A549 (cell line): ENCODE measurements around the gene DNAJB6. TPM values are rescaled to one million over a fixed set of nuclear protein-coding genes. Genes with fewer than 3 reads are reported as not detected.
A peak's percentile ranks its signal among the peaks of the same experiment; 100 is the strongest.

Source experiments
- ATAC-seq, 2 experiments: fragments of 200-7000 bp in 1 of 2; fragments of >200 bp in 1 of 2; cut with Nextera tagmentation in 1 of 2; cut with Tn5 transposase in 1 of 2; 3 replicates each; pipeline versions ENCODE4 v1.8.0 to v1.9.1; 2018 to 2020; ENCODE audit warnings: mild to moderate bottlenecking in 1 of 2, moderate library complexity in 1 of 2
- CTCF ChIA-PET: fragments of 300-600 bp; sonication (Branson Sonifier 250); formaldehyde crosslinking; extraction: SDS; loops from one replicate; lab custom pipeline; 2021; ENCODE audit warnings: antibody characterized with exemption, inconsistent platforms; lab: Yijun Ruan, JAX
- POLR2A ChIA-PET: fragments of 350-600 bp; formaldehyde crosslinking; extraction: SDS; loops from one replicate; lab custom pipeline; 2021; ENCODE audit warnings: antibody characterized with exemption, inconsistent platforms; lab: Yijun Ruan, JAX
- DNase-seq, 2 experiments: peaks; one replicate each; pipeline versions ENCODE4 v3.0.0 to v3.0.0-alpha.2; 2011 to 2016; ENCODE audit warnings: low read depth in 1 of 2, low spot score in 1 of 2
- FAIRE-seq: peaks from 2 replicates; lab custom pipeline; 2011; peaks lifted over from hg19 to GRCh38; lab: Jason Lieb, UNC
- H3K27ac ChIP-seq, 2 experiments: fragments of >200 bp; sonication (Bioruptor Twin); formaldehyde crosslinking; 3 replicates each; pipeline ENCODE4 v1.5.1; 2016 to 2017
- H3K4me1 ChIP-seq: fragments of >200 bp; sonication (Bioruptor Twin); formaldehyde crosslinking; 3 replicates; pipeline ENCODE4 v1.6.1; 2016
- H3K4me2 ChIP-seq: fragments of >200 bp; sonication (Bioruptor Twin); formaldehyde crosslinking; 3 replicates; pipeline ENCODE4 v1.6.1; 2016
- H3K4me3 ChIP-seq: fragments of >200 bp; sonication (Bioruptor Twin); formaldehyde crosslinking; 3 replicates; pipeline ENCODE4 v1.5.1; 2016
- H3K9me3 ChIP-seq: fragments of >200 bp; sonication (Bioruptor Twin); formaldehyde crosslinking; 3 replicates; pipeline ENCODE4 v1.6.1; 2016
- CEBPB ChIP-seq, 2 experiments: fragments of >200 bp in 1 of 2; sonication (Bioruptor Twin) in 1 of 2; formaldehyde crosslinking in 1 of 2; IDR thresholded peaks; 2 replicates each; pipeline ENCODE4 v1.6.1; 2012 to 2016
- CHD2 ChIP-seq: fragments of 150-350 bp; IDR thresholded peaks from 2 replicates; pipeline ENCODE4 v1.6.1; 2014; ENCODE audit warnings: low read length; ENCODE audit not compliant: partially characterized antibody
- CHD4 ChIP-seq: fragments of 200-600 bp; sonication (generic); IDR thresholded peaks from 2 replicates; pipeline ENCODE4 v1.6.1; 2016; ENCODE audit warnings: antibody characterized with exemption, mild to moderate bottlenecking, borderline replicate concordance
- EP300 ChIP-seq, 2 experiments: fragments of >200 bp; sonication (Bioruptor Twin); formaldehyde crosslinking; IDR thresholded peaks; 2 replicates in 1 of 2; 3 replicates in 1 of 2; pipeline ENCODE4 v1.6.1; 2016 to 2017
- ESRRA ChIP-seq: fragments of 150-350 bp; IDR thresholded peaks from 2 replicates; pipeline ENCODE4 v1.6.1; 2014; ENCODE audit warnings: mild to moderate bottlenecking, low read length, borderline replicate concordance
- FOSB ChIP-seq: fragments of 250-450 bp; sonication (Bioruptor Pico); IDR thresholded peaks from 2 replicates; pipeline ENCODE4 v1.5.0; 2020; ENCODE audit warnings: mild to moderate bottlenecking, moderate library complexity
- HDAC2 ChIP-seq: fragments of 200-600 bp; sonication (generic); IDR thresholded peaks from 2 replicates; pipeline ENCODE4 v1.6.1; 2016
- HEYL ChIP-seq: fragments of 250-450 bp; sonication (Bioruptor Pico); IDR thresholded peaks from 2 replicates; pipeline ENCODE4 v1.8.0; 2021; ENCODE audit warnings: mild to moderate bottlenecking, moderate library complexity
- HOXA7 ChIP-seq: fragments of 250-450 bp; sonication (Bioruptor Pico); IDR thresholded peaks from 2 replicates; pipeline ENCODE4 v1.5.0; 2020; ENCODE audit warnings: mild to moderate bottlenecking, moderate library complexity
- HOXB13 ChIP-seq: fragments of 250-450 bp; sonication (Bioruptor Pico); IDR thresholded peaks from 2 replicates; pipeline ENCODE4 v1.5.0; 2020; ENCODE audit warnings: low read depth, mild to moderate bottlenecking, moderate library complexity
- JUN ChIP-seq, 2 experiments: fragments of >200 bp; sonication (Bioruptor Twin); formaldehyde crosslinking; IDR thresholded peaks; 2 replicates in 1 of 2; 3 replicates in 1 of 2; pipeline ENCODE4 v1.6.1; 2016 to 2017
- KDM1A ChIP-seq: fragments of 200-600 bp; sonication (generic); IDR thresholded peaks from 2 replicates; pipeline ENCODE4 v1.6.1; 2016; ENCODE audit warnings: low read depth, mild to moderate bottlenecking
- KDM5A ChIP-seq: fragments of 200-600 bp; sonication (generic); IDR thresholded peaks from 2 replicates; pipeline ENCODE4 v1.6.1; 2016; ENCODE audit warnings: antibody characterized with exemption, mild to moderate bottlenecking
- MAFK ChIP-seq: fragments of 450-650 bp; IDR thresholded peaks from 2 replicates; pipeline ENCODE4 v1.6.1; 2014; ENCODE audit not compliant: partially characterized antibody
- MAZ ChIP-seq: fragments of 150-350 bp; IDR thresholded peaks from 2 replicates; pipeline ENCODE4 v1.6.1; 2014; ENCODE audit warnings: antibody characterized with exemption, low read depth, low read length, borderline replicate concordance
- MYC ChIP-seq: IDR thresholded peaks from 2 replicates; pipeline ENCODE4 v1.6.1; 2012; ENCODE audit warnings: mild to moderate bottlenecking, inconsistent platforms, low read length, improper control_type of control experiment, borderline replicate concordance
- PHF8 ChIP-seq: fragments of 200-600 bp; sonication (generic); IDR thresholded peaks from 2 replicates; pipeline ENCODE4 v1.6.1; 2016; ENCODE audit warnings: low read depth, mild to moderate bottlenecking, antibody characterized with exemption, moderate library complexity, borderline replicate concordance
- RNF2 ChIP-seq: fragments of 200-600 bp; sonication (generic); IDR thresholded peaks from 2 replicates; pipeline ENCODE4 v1.6.1; 2016; ENCODE audit warnings: low read depth, mild to moderate bottlenecking, antibody characterized with exemption, moderate library complexity, borderline replicate concordance
- SMC3 ChIP-seq: fragments of >200 bp; sonication (Bioruptor Twin); formaldehyde crosslinking; IDR thresholded peaks from 3 replicates; pipeline ENCODE4 v1.6.1; 2018; ENCODE audit warnings: inconsistent platforms
- SREBF2 ChIP-seq: fragments of 450-650 bp; IDR thresholded peaks from 2 replicates; pipeline ENCODE4 v1.6.1; 2014; ENCODE audit warnings: mild to moderate bottlenecking, moderate library complexity
- TFCP2L1 ChIP-seq: fragments of 250-450 bp; sonication (Bioruptor Pico); IDR thresholded peaks from 2 replicates; pipeline ENCODE4 v1.5.0; 2021; ENCODE audit warnings: mild to moderate bottlenecking
- ZC3H11A ChIP-seq: fragments of 450-650 bp; IDR thresholded peaks from 2 replicates; pipeline ENCODE4 v1.6.1; 2014; ENCODE audit warnings: antibody characterized with exemption, mild to moderate bottlenecking
- ZFP36 ChIP-seq: fragments of 450-650 bp; IDR thresholded peaks from 2 replicates; pipeline ENCODE4 v1.6.1; 2014; ENCODE audit warnings: borderline replicate concordance; ENCODE audit not compliant: partially characterized antibody
- WGBS: methylation state at CpG from one replicate; pipeline ENCODE4 v1.1.6; 2017; ENCODE audit errors: missing lambda C conversion rate; 5-methylcytosine and 5-hydroxymethylcytosine counted together
- polyA plus RNA-seq, 4 experiments: library from polyadenylated mRNA; depleted of rRNA in 3 of 4; stranded (reverse); fragments of >200 nt; fragmentation: RNase III in 1 of 4; extraction: RNeasy Plus Mini Kit Qiagen cat#74134 plus additional on column Dnase treatment in 1 of 4; gene quantifications; 2 replicates in 3 of 4; 3 replicates in 1 of 4; pipeline ENCODE4 v1.2.3, GENCODE V29; 2011 to 2017
- TF ChIP-seq, protein P1 (sequence below): fragments of >200 bp; sonication (Bioruptor Twin); formaldehyde crosslinking; IDR thresholded peaks from 3 replicates; pipeline ENCODE4 v1.5.1; 2016
- TF ChIP-seq, protein P2 (sequence below): fragments of >200 bp; sonication (Bioruptor Twin); formaldehyde crosslinking; IDR thresholded peaks from 3 replicates; pipeline ENCODE4 v1.6.1; 2016
- TF ChIP-seq, protein P3 (sequence below): fragments of 250-450 bp; sonication (Bioruptor Pico); IDR thresholded peaks from 2 replicates; pipeline ENCODE4 v1.5.0; 2021; ENCODE audit warnings: mild to moderate bottlenecking, moderate library complexity, borderline replicate concordance
- TF ChIP-seq, protein P4 (sequence below): IDR thresholded peaks from 2 replicates; pipeline ENCODE4 v1.6.1; 2012
- TF ChIP-seq, protein P5 (sequence below): fragments of 250-450 bp; sonication (Bioruptor Pico); IDR thresholded peaks from 2 replicates; pipeline ENCODE4 v1.5.0; 2020; ENCODE audit warnings: low read depth, mild to moderate bottlenecking, moderate library complexity

DNAJB6 gene
- polyA plus RNA-seq, 2 of the 4 experiments (the other 2 are of a cell fraction) = 117 to 136 TPM

DNA sequence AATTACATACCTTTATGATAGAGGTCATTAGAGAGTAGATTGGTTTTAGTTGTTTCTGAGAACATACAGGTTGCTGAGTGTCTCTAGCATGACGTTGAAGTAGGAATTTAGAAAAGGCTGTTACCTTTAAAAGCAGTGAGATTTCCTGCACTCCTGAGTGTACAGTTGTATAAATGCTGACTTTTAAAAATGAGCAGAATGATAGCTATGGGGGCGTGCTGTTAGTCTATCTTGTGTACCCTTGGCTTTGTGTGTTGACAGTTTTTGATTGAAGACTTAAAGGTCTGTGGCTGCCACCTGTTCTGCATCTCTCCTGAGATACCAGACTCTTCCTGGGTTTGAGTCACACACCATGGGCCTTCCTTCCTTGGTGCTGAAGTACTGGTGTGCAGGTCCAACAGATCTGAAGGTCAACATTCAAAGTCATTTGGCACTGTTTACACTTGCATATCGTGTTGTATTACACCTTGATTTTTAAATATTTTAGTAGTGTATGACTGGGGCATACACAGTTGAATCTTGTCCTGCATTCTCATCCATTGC, 23.8 kb downstream of the DNAJB6 start:
- POLR2A ChIA-PET = interaction anchor here (1.2 kb wide), 1 partner anchor 24 kb away, joined by 3 read pairs; no protein-coding TSS in a partner anchor
- no peak for DNase-seq
- TF ChIP-seq MAFK (peak; percentile 7), JUN (IDR thresholded peaks at IDR 0.05) (no peak), SREBF2 (no peak), ESRRA (no peak), ZC3H11A (no peak), CEBPB (IDR thresholded peaks at IDR 0.05) (no peak)
- CTCF ChIA-PET = interaction anchor here (1.4 kb wide), 1 partner anchor 21 kb away, joined by 5 read pairs; no protein-coding TSS in a partner anchor
- no peak overlapping the region for H3K27ac ChIP-seq
- no peak for FAIRE-seq
- no peak overlapping the region for H3K4me3 ChIP-seq
- H3K4me2 ChIP-seq = no peak overlapping the region
- no peaks in the 10 kb centered on the region for H3K9me3 ChIP-seq
- WGBS = 74% methylated on average over 3 of the region's 3 CpGs
- peaks cover 6% of the 10 kb centered on the region; the same call in 2 of the 3 replicates for H3K4me1 ChIP-seq
- no peak for ATAC-seq

DNA sequence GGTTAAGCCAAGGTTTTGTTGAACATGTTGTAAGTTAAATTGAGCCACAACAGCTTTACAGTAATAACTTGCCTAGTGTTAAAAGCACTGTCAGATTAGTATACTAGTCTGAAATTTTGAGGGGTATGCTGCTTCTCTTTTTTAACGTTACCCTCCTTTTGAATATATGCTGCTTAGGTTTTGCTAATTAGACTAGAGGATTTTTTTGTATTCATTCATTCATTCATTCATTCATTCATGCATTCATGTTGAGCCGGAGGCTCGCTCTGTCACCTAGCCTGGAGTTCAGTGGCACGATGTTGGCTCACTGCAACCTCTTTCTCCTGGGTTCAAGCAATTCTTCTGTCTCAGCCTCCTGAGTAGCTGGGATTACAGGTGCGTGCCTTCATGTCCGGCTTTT, 24.7 kb downstream of the DNAJB6 start:
- DNase-seq (no peak), ATAC-seq (no peak), FAIRE-seq (no peak)
- H3K4me1 ChIP-seq = no peaks in the 10 kb centered on the region; the same call in 2 of the 3 replicates
- TF ChIP-seq CHD2 = no peak
- no peak for TF ChIP-seq CHD4
- no peak for TF ChIP-seq KDM5A
- no peak for TF ChIP-seq FOSB (CRISPR knock-in tag)
- TF ChIP-seq, protein P1, sequence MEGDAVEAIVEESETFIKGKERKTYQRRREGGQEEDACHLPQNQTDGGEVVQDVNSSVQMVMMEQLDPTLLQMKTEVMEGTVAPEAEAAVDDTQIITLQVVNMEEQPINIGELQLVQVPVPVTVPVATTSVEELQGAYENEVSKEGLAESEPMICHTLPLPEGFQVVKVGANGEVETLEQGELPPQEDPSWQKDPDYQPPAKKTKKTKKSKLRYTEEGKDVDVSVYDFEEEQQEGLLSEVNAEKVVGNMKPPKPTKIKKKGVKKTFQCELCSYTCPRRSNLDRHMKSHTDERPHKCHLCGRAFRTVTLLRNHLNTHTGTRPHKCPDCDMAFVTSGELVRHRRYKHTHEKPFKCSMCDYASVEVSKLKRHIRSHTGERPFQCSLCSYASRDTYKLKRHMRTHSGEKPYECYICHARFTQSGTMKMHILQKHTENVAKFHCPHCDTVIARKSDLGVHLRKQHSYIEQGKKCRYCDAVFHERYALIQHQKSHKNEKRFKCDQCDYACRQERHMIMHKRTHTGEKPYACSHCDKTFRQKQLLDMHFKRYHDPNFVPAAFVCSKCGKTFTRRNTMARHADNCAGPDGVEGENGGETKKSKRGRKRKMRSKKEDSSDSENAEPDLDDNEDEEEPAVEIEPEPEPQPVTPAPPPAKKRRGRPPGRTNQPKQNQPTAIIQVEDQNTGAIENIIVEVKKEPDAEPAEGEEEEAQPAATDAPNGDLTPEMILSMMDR = no peak
- H3K4me2 ChIP-seq = no peak overlapping the region
- H3K4me3 ChIP-seq = no peak overlapping the region
- CTCF ChIA-PET = interaction anchor here (1.4 kb wide), 1 partner anchor 22 kb away, joined by 5 read pairs; no protein-coding TSS in a partner anchor
- WGBS = 90% methylated on average over 6 of the region's 6 CpGs
- no peak overlapping the region for H3K27ac ChIP-seq
- POLR2A ChIA-PET = interaction anchor here (1.2 kb wide), 1 partner anchor 25 kb away, joined by 3 read pairs; no protein-coding TSS in a partner anchor
- no peaks in the 10 kb centered on the region for H3K9me3 ChIP-seq

DNA sequence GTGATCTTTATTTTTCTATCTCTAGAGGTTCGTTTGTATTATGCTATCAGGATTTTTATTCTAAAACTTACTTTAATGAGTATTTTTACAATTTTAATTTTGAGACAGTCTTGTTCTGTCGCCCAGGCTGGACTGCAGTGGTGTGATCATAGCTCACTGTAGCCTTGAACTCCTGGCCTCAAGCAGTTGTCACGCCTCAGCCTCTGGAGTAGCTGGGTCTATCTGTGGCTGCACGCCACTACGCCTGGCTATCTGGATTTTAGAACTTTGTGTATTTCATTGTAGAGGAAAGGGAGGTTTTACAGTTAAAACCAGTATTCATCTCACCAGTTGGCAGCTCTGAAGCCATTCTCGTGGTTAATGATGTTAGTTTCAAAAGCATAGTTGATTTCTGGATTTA, 25.9 kb downstream of the DNAJB6 start:
- DNase-seq (no peak), ATAC-seq (no peak), FAIRE-seq (no peak)
- 93% methylated on average over 6 of the region's 6 CpGs for WGBS
- TF ChIP-seq, protein P2, sequence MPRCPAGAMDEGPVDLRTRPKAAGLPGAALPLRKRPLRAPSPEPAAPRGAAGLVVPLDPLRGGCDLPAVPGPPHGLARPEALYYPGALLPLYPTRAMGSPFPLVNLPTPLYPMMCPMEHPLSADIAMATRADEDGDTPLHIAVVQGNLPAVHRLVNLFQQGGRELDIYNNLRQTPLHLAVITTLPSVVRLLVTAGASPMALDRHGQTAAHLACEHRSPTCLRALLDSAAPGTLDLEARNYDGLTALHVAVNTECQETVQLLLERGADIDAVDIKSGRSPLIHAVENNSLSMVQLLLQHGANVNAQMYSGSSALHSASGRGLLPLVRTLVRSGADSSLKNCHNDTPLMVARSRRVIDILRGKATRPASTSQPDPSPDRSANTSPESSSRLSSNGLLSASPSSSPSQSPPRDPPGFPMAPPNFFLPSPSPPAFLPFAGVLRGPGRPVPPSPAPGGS = no peak
- TF ChIP-seq, protein P3, sequence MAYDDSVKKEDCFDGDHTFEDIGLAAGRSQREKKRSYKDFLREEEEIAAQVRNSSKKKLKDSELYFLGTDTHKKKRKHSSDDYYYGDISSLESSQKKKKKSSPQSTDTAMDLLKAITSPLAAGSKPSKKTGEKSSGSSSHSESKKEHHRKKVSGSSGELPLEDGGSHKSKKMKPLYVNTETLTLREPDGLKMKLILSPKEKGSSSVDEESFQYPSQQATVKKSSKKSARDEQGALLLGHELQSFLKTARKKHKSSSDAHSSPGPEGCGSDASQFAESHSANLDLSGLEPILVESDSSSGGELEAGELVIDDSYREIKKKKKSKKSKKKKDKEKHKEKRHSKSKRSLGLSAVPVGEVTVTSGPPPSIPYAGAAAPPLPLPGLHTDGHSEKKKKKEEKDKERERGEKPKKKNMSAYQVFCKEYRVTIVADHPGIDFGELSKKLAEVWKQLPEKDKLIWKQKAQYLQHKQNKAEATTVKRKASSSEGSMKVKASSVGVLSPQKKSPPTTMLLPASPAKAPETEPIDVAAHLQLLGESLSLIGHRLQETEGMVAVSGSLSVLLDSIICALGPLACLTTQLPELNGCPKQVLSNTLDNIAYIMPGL = no peak
- TF ChIP-seq CHD2 (no peak), KDM1A (no peak), EP300 (IDR thresholded peaks at IDR 0.05) (no peak), HDAC2 (no peak), TFCP2L1 (CRISPR knock-in tag) (no peak), PHF8 (no peak), HOXA7 (CRISPR knock-in tag) (no peak), SMC3 (no peak), RNF2 (no peak), ZFP36 (no peak), MAZ (no peak), JUN (IDR thresholded peaks at IDR 0.05) (no peak), HEYL (CRISPR knock-in tag) (no peak), HOXB13 (CRISPR knock-in tag) (no peak), MYC (no peak)
- TF ChIP-seq, protein P4, sequence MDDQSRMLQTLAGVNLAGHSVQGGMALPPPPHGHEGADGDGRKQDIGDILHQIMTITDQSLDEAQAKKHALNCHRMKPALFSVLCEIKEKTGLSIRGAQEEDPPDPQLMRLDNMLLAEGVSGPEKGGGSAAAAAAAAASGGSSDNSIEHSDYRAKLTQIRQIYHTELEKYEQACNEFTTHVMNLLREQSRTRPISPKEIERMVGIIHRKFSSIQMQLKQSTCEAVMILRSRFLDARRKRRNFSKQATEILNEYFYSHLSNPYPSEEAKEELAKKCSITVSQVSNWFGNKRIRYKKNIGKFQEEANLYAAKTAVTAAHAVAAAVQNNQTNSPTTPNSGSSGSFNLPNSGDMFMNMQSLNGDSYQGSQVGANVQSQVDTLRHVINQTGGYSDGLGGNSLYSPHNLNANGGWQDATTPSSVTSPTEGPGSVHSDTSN = no peak
- TF ChIP-seq, protein P5, sequence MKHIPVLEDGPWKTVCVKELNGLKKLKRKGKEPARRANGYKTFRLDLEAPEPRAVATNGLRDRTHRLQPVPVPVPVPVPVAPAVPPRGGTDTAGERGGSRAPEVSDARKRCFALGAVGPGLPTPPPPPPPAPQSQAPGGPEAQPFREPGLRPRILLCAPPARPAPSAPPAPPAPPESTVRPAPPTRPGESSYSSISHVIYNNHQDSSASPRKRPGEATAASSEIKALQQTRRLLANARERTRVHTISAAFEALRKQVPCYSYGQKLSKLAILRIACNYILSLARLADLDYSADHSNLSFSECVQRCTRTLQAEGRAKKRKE = no peak
- ChIA-PET POLR2A (no interaction called here), CTCF (interaction anchor here (0.8 to 1.3 kb wide), 3 partner anchors 8 to 35 kb away, joined by 3 to 4 read pairs (median 3); no protein-coding TSS in a partner anchor)
- Histone ChIP-seq H3K4me1 (no peaks in the 10 kb centered on the region; the same call in 2 of the 3 replicates), H3K27ac (no peak overlapping the region), H3K9me3 (no peaks in the 10 kb centered on the region), H3K4me2 (no peak overlapping the region), H3K4me3 (no peak overlapping the region)
